CD4-positive, alpha-beta T cell treated with Interferon alpha-2 for 1 hour (primary cell): ENCODE measurements around the gene RPLP2.

Experiments used
- DNase-seq, 2 donors: peaks; one replicate each; pipeline ENCODE4 v3.0.0-alpha.2; 2020 to 2022

RPLP2 gene

GRCh38 chr11:774873-775592 lies 34.7 kb upstream of the RPLP2 start:
- no peak for DNase-seq

GRCh38 chr11:776263-776560 lies 33.6 kb upstream of the RPLP2 start:
- DNase-seq: no peak

GRCh38 chr11:776561-777287 lies 33.0 kb upstream of the RPLP2 start:
- DNase-seq: no peak

GRCh38 chr11:777288-778255 lies 32.2 kb upstream of the RPLP2 start, which contains the start of gene GATD1:
Gene GATD1 (minus strand): TSS chr11:777487. CDS start chr11:777462, 25 bp downstream.
- DNase-seq: peak; percentile 91 to 94

- DNase-seq: no peak
Measured at GRCh38 chr11:778976-779954, 30.5 kb upstream of the RPLP2 start.

- no peak for DNase-seq
Measured at GRCh38 chr11:779955-780532, 29.7 kb upstream of the RPLP2 start.

GRCh38 chr11:782264-783174 lies 27.2 kb upstream of the RPLP2 start:
- no peak for DNase-seq

- peak; percentile 27 to 37 for DNase-seq
Measured at GRCh38 chr11:783581-784015, 26.2 kb upstream of the RPLP2 start.

GRCh38 chr11:786235-787083 lies 23.3 kb upstream of the RPLP2 start:
- DNase-seq: no peak

- no peak for DNase-seq
Measured at GRCh38 chr11:787084-787675, 22.6 kb upstream of the RPLP2 start.

GRCh38 chr11:788009-788640 lies 21.6 kb upstream of the RPLP2 start:
- DNase-seq: no peak

GRCh38 chr11:788953-789940 lies 20.5 kb upstream of the RPLP2 start:
- DNase-seq: no peak

- peak; percentile 15 to 53 for DNase-seq
Measured at GRCh38 chr11:789943-790342, 19.8 kb upstream of the RPLP2 start, which contains the start of gene CEND1. Gene CEND1 (minus strand): TSS chr11:790090. CDS start chr11:788576, 1,514 bp downstream.

GRCh38 chr11:790721-791564 lies 18.8 kb upstream of the RPLP2 start:
- DNase-seq: no peak

GRCh38 chr11:791658-792534 lies 17.9 kb upstream of the RPLP2 start:
- DNase-seq: no peak
